H54 (cell line): ENCODE data around the gene GSDME.

Source experiments
- DNase-seq: peaks from one replicate; pipeline ENCODE4 v3.0.0; 2011; ENCODE audit warnings: low spot score, mixed read lengths; ENCODE audit not compliant: insufficient read length
- FAIRE-seq: peaks from 3 replicates; lab custom pipeline; 2011; peaks lifted over from hg19 to GRCh38; lab: Jason Lieb, UNC
- POLR2A ChIP-seq: IDR thresholded peaks from 2 replicates; pipeline ENCODE4 v1.6.1; 2011; ENCODE audit warnings: low read depth, mild to moderate bottlenecking, low read length

Gene GSDME

DNA sequence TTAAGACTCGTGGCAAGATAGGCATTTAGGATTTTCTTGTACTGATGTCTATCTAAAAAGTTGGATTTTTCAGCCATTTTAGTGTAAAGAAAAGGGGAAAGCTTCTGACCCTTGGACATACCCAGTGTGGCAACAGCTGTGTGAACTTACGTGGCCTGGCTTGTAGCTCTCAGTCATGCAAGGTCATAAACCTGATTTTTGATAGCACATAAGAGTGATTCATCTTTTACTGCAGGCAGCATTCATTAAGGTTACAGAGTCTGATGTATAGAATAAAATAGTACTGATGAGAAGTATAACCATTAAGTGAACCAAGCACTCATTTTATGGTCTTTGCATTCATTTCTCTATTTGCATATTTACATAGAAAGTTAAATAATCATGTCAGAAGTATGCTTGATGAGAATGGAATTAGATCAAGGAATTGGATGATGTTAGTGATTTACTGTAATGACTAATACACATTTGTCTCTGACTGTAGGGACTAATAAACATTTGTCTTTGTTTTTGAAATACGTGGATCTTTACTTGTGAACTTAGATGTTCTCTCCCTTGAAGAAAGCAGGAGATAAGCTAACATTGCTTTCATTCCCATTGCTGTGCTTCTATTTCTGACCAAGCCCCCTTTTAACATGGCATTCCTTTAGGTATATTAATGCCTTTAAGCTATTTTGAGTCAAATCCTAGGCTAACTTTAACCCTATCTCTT lies 88.2 kb downstream of the GSDME start:
- no peak for TF ChIP-seq POLR2A
- peak; percentile 95 for FAIRE-seq
- DNase-seq = no peak

DNA sequence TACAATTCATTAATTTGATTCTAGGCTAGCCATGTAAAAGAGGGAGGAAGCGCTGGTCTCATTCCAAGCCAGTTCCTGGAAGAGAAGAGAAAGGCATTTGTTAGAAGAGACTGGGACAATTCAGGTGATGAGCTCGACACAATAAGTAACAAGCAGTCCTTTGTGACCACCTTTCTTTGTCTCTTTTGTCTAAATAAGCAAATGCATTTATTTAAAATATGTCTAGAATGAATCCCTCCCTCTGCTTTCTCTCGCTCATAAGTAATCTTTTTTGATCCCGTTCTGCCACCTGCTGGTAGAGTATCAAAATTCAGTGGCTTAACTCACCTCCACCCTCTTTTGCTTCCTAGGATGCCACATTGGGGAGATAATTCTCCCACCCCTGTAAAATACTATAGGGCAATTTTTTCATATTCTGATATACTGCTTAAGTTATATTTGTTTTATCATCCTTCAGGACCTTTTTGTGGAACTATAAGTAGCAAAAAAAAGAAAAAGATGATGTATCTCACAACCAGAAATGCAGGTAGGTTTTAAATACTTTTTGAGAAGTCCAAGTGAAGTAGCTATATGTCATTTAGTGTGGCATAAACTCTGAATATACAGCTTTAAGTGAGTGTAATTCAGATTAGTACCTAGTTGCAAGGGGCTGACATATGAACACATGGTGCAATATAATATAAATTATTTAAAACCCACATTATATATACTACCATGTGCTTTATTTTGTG lies 91.5 kb downstream of the GSDME start:
- TF ChIP-seq POLR2A = no peak
- peak; percentile 100 for FAIRE-seq
- DNase-seq = no peak

DNA sequence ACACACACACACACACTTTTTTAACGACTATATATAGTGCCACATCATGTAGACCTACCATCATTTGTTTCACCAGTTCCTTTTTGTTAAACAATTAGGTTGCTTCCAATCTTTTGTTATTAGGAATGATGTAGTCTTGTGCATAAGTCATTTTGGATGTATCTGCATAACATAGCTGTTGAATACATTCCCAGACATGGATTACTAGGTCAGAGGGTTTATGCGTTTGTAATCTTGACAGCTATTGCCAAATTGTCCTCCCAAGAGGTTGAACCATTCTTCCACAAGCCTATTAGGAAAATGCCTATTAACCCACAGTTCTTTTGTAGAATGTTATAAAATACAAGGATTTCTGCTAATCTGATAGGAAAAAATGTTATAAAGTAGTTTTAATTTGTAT lies 96.7 kb downstream of the GSDME start:
- peak; percentile 87 for FAIRE-seq
- no peak for DNase-seq
- no peak for TF ChIP-seq POLR2A

DNA sequence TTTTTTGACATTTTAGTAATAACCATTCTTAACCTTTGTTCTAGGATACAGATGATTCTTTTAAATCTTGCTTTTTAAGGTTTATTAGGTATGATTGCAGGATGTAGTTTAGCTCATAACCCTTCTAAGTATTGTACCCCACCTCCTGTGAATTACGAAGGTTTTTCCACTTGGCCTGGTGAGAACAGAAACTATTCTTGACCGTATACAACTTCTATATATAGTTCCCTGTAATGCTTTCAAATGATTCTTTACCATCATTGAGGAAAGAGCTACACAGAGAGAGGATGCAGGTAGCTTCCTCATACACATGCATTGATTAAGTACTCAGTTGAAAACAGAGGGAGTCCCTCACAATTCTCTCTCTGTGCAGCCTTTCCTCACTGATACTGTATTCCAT lies 97.8 kb downstream of the GSDME start:
- no peak for TF ChIP-seq POLR2A
- DNase-seq (no peak), FAIRE-seq (no peak)

DNA sequence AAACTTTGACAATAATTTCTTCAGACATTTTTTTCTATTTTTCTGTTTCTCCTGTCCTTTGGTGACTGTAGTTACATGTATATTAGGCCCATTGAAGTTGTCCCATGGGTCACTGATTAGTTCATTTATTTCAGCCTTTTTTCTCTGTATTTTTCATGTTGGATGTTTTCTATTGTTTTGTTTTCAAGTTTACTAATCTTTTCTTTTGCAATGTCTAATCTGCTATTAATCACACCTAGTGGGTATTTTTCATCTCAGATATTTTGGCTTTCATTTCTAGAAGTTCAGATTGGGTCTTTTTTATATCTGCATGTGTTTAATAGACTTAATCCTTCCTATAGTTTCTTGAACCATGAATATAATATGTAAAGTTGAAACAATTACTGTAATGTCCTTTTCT lies 99.3 kb downstream of the GSDME start:
- no peak for DNase-seq
- peak; percentile 86 for FAIRE-seq
- no peak for TF ChIP-seq POLR2A

DNA sequence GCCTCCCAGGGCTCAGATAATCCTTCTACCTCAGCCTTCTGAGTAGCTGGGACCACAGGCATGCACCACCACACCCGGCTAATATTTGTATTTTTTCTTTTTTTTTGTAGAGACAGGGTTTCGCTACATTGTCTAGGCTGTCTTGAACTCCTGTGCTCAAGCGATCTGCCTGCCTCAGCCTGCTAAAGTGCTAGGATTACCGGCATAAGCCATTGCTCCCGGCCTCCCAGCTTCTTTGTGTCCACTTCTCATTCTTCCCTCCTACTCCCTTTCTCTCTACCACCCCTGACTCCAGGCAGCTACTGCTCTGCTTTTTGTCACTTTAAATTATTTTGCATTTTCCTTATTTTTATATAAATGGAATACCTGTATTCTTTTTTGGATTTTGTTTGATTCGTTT lies 100.7 kb downstream of the GSDME start:
- DNase-seq = no peak
- TF ChIP-seq POLR2A = no peak
- no peak for FAIRE-seq

DNA sequence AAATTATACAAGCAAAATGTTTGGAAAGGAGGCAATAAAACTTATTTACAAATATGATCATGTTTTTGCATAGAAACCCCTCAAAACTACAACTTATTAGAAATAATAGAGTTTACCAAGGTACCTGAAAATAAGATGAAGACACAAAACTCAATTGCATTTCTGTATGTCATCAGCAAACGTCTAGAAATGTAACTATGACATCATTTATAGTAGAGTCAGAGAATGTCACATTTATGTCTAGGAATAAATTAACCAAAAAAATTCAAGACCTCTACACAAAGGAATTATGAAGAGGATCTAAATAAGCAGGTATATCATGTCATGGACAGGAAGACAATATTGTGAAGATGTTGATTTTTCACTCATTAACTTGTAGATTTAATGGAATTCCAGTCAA lies 103.0 kb downstream of the GSDME start:
- peak; percentile 83 for FAIRE-seq
- TF ChIP-seq POLR2A = no peak
- no peak for DNase-seq

DNA sequence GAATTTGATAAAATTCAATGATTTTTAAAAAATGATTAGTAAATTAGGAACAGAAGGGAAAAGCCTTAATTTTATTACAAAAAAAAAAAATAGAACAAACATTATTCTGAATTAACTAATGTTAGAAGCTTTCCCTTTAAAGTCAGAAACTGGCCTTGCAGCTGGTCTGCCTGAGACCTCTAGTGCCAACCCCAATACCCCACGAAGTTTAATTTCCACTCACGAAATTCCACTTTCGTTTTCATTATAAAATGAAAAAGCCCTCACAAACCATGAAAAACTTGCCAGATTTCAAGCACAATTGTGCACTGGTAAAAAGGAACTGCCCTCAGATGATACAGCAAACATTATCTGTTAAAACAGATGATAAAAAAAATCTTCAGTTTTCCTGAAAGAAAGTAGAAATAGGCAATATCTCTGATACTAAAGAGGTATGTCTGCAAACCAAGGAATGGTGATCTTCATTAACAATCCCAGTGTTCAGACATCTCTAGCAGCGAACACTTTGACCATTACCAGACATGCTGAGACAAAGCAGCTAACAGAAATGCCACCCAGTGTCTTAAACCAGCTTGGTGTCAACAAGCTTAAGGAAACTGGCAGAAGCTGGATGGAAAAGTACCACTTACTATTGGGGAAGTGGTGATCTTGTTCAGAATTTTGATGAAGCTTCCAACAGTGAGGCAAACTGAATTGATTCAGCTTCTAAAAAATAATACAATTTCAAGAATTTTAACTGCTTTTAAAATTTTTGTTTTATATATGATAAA lies 103.8 kb downstream of the GSDME start:
- FAIRE-seq (peak; percentile 99), DNase-seq (no peak)

DNA sequence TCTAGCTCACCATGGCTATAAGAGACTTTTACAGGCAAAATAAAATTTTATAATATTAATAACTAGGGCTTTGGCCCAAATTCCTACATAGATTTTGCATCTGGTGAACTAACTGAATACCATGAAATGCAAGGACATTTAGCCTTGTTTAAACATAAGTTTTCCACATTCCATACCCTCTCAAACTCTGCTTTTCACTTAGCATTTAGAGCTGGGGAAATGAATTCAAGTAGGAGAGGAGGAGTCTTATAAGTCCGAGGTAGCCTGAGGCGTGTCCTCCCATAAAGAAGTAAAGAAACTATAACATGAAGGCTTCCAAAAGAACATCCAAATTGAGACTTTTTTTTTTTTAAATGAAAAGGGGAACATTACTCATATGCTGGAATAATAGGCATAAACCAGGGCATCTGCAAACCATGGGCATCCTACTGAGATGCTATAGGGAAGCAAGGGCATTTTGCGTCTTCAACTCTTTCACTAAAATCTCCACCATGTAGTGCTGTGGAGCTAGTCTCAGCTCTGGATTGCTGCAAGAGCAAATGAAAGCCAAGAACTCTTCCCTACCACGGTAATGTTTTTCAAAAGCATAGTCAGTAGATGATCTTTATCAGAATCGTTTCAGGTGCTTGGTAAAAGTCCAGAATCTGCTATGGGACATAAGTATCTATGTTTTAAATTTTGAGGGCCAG lies 104.9 kb downstream of the GSDME start:
- TF ChIP-seq POLR2A = no peak
- FAIRE-seq (no peak), DNase-seq (no peak)

More for the DNA sequence above, 103.8 kb downstream of the GSDME start:
- no peak for TF ChIP-seq POLR2A
